Measurements from ENCODE around the gene GLIS1. TPM values are rescaled to one million over a fixed set of nuclear protein-coding genes. Genes with fewer than 3 reads are reported as not detected.

GLIS1 gene
- total and polyA plus RNA-seq, 10 of the 15 experiments (the other 5 are each of a cell fraction or from before 2014, with no cell fraction given), result not detected

DNA sequence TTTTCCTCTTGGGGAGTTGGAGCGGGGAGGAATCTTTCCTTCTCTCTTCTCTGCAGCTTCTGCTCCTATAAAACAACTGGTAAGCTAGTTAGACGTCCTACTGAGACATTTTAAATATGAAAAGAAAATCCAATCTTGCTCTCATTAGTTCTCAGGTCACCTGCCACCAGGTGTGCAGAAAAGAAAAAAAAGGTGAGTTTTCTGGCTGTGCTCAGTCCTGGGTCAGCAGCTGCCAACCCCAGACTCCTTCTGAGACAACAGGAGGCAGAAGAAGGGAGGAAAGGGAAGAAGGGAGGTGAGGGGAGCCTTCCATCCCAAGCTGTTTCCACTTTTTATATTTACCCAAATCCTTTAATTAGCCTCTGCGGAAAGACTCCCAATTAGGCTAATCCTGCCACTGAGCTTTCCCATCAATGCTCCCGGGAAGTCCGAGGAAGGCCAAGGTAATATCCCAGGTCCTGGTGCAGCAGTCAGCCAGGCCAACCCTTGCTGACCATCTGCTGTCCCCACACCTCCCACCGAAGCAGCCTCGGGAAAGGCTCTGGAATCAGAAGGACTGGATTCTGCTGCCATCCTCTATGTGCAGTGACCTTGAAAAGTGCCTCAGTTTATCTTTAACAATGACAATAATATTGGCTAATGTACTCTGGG, 33.4 kb downstream of the GLIS1 start:
- DNase-seq (ENCODE audit: low read depth, low spot score) (no peak), FAIRE-seq (no peak), ATAC-seq (no peak)
- Histone ChIP-seq H3K4me2 (ENCODE audit: control insufficient read depth, insufficient read depth) (no peak overlapping the region), H3K4me3 (no peak overlapping the region), H3K27ac (ENCODE audit: control insufficient read depth, insufficient read depth) (no peak overlapping the region), H3K9me3 (replicated peaks; ENCODE audit: control insufficient read depth, insufficient read depth, low read length) (no peaks in the 10 kb centered on the region), H3K36me3 (ENCODE audit: control insufficient read depth in 2 of 2, insufficient read depth in 2 of 2, low read length in 1 of 2) (no peaks in the 10 kb centered on the region), H2AFZ (ENCODE audit: control insufficient read depth, low read depth, low read length) (no peak overlapping the region), H3K27me3 (replicated peaks in 1 of 2; ENCODE audit: control insufficient read depth in 2 of 2, insufficient read depth in 2 of 2, low read length in 1 of 2) (peaks cover 2 to 8% of the 10 kb centered on the region in 2 experiments; a peak in 3 of 4 replicates), H3K4me1 (ENCODE audit: control insufficient read depth, insufficient read depth, low read length) (no peaks in the 10 kb centered on the region), H4K20me1 (ENCODE audit: control insufficient read depth, insufficient read depth) (peaks cover 4% of the 10 kb centered on the region; the same call in 1 of the 2 replicates), H3K9ac (ENCODE audit: control insufficient read depth, insufficient read depth, low read length) (no peak overlapping the region), H3K79me2 (ENCODE audit: control insufficient read depth, insufficient read depth, low read length) (no peaks in the 10 kb centered on the region)
- SMC1A ChIA-PET (ENCODE audit: uncharacterized antibody, unreplicated experiment), result no interaction called here
- RAD21 ChIA-PET (ENCODE audit: unreplicated experiment), result no interaction called here
- POLR2A ChIA-PET, result no interaction called here
- WGBS (ENCODE audit: insufficient coverage, insufficient replicate concordance, low lambda C conversion rate, missing lambda C conversion rate), result 28% methylated on average over 7 of the region's 7 CpGs
- TF ChIP-seq, protein P1, sequence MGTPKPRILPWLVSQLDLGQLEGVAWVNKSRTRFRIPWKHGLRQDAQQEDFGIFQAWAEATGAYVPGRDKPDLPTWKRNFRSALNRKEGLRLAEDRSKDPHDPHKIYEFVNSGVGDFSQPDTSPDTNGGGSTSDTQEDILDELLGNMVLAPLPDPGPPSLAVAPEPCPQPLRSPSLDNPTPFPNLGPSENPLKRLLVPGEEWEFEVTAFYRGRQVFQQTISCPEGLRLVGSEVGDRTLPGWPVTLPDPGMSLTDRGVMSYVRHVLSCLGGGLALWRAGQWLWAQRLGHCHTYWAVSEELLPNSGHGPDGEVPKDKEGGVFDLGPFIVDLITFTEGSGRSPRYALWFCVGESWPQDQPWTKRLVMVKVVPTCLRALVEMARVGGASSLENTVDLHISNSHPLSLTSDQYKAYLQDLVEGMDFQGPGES (IDR thresholded peaks at IDR 0.05), result no peak
- TF ChIP-seq RFX5 (IDR thresholded peaks at IDR 0.05; ENCODE audit: low read depth, low read length) (no peak), JUNB (IDR thresholded peaks at IDR 0.05) (no peak), JUND (IDR thresholded peaks at IDR 0.05; ENCODE audit: low read depth, low read length) (no peak), KLF5 (IDR thresholded peaks at IDR 0.05; ENCODE audit: partially characterized antibody) (no peak)
- intact Hi-C loops (cut with micrococcal nuclease; ENCODE audit: unreplicated experiment), result no loop called here
- CTCF ChIA-PET, result no interaction called here
- BruUV-seq (replicated peaks), result no TSS peak
- in situ Hi-C loops (cut with MboI), result no loop called here

DNA sequence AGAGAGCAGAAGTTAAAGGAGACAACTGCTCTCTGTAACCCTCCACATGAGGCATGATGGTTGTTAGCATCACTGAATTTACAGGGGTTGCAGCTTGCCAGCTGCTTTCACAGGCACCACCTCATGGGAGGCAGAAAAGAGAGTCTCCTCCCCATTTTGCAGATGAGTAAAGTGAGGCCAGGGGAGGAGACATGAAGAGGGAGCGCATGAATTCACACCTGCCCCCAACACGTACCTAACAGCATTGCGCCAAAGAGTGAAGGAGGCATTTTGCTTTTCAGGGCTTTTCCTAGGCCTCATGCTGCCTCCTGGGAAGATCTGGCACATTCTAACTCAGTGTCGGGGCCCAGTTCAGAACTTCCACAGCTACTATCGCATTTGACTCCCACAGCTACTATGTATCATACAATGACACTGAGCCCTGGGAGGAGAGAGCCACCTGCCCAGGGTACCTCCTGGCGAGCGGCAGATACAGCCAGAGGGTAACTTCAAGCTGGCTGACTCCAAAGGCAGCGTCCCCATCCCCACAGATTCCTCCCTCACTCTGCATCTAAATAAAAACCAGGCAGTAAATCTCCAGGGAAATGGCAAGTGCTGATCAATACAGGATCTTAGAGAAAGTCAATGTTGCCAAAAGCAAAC, 34.0 kb downstream of the GLIS1 start:
- CTCF ChIA-PET, result no interaction called here
- TF ChIP-seq ETV6 (conservative IDR thresholded peaks at IDR 0.05 in 1 of 2, IDR thresholded peaks at IDR 0.05 in 1 of 2; ENCODE audit: borderline replicate concordance in 1 of 2, low read depth in 1 of 2) (no peak), ATF7 (IDR thresholded peaks at IDR 0.05; ENCODE audit: low read depth) (no peak), BRCA1 (IDR thresholded peaks at IDR 0.05; ENCODE audit: low read depth, low read length) (no peak), ZNF274 (IDR thresholded peaks at IDR 0.05; ENCODE audit: insufficient read depth, insufficient read length) (no peak), ZSCAN29 (IDR thresholded peaks at IDR 0.05) (no peak), LARP7 (IDR thresholded peaks at IDR 0.05) (no peak), ZZZ3 (IDR thresholded peaks at IDR 0.05; ENCODE audit: control insufficient read depth, insufficient read length, low read depth) (no peak)
- TF ChIP-seq, protein P2, sequence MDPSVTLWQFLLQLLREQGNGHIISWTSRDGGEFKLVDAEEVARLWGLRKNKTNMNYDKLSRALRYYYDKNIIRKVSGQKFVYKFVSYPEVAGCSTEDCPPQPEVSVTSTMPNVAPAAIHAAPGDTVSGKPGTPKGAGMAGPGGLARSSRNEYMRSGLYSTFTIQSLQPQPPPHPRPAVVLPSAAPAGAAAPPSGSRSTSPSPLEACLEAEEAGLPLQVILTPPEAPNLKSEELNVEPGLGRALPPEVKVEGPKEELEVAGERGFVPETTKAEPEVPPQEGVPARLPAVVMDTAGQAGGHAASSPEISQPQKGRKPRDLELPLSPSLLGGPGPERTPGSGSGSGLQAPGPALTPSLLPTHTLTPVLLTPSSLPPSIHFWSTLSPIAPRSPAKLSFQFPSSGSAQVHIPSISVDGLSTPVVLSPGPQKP (IDR thresholded peaks at IDR 0.05; ENCODE audit: low read depth, low read length), result no peak

More for the DNA sequence above, 34.0 kb downstream of the GLIS1 start:
- ChIA-PET RAD21 (ENCODE audit: unreplicated experiment) (no interaction called here), SMC1A (ENCODE audit: uncharacterized antibody, unreplicated experiment) (no interaction called here), POLR2A (no interaction called here)
- intact Hi-C loops (cut with micrococcal nuclease; ENCODE audit: unreplicated experiment), result no loop called here
- Histone ChIP-seq H3K4me3 (no peak overlapping the region), H3K36me3 (ENCODE audit: control insufficient read depth in 2 of 2, insufficient read depth in 2 of 2, low read length in 1 of 2) (no peaks in the 10 kb centered on the region), H4K20me1 (ENCODE audit: control insufficient read depth, insufficient read depth) (peaks cover 4% of the 10 kb centered on the region; the same call in 1 of the 2 replicates), H3K4me1 (ENCODE audit: control insufficient read depth, insufficient read depth, low read length) (no peaks in the 10 kb centered on the region), H3K9me3 (replicated peaks; ENCODE audit: control insufficient read depth, insufficient read depth, low read length) (no peaks in the 10 kb centered on the region), H3K79me2 (ENCODE audit: control insufficient read depth, insufficient read depth, low read length) (no peaks in the 10 kb centered on the region), H3K27me3 (replicated peaks in 1 of 2; ENCODE audit: control insufficient read depth in 2 of 2, insufficient read depth in 2 of 2, low read length in 1 of 2) (peaks cover 2 to 8% of the 10 kb centered on the region in 2 experiments; a peak in 3 of 4 replicates), H2AFZ (ENCODE audit: control insufficient read depth, low read depth, low read length) (no peak overlapping the region), H3K27ac (ENCODE audit: control insufficient read depth, insufficient read depth) (no peak overlapping the region), H3K9ac (ENCODE audit: control insufficient read depth, insufficient read depth, low read length) (no peak overlapping the region), H3K4me2 (ENCODE audit: control insufficient read depth, insufficient read depth) (no peak overlapping the region)
- 49% methylated on average over 8 of the region's 8 CpGs for WGBS (ENCODE audit: insufficient coverage, insufficient replicate concordance, low lambda C conversion rate, missing lambda C conversion rate)
- no peak for DNase-seq (ENCODE audit: low read depth, low spot score)
- ATAC-seq, result no peak
- FAIRE-seq, result no peak
- BruUV-seq (replicated peaks), result no TSS peak
- in situ Hi-C loops (cut with MboI), result no loop called here

Measured in GM12878 (cell line).